HepG2 (cell line): ENCODE results near the gene XKR7. TPM values are rescaled to one million over a fixed set of nuclear protein-coding genes. Genes with fewer than 3 reads are reported as not detected.
A peak's percentile ranks its signal among the peaks of the same experiment; 100 is the strongest.
"Not testable (repeated sequence)": the region's sequence is repeated elsewhere in the genome, so short reads cannot be mapped to it uniquely, and the experiment has no call there.

ENCODE experiments used
- ATAC-seq: fragments of 200-7000 bp; cut with Tn5 transposase; 3 replicates; pipeline ENCODE4 v1.9.1; 2020; ENCODE audit warnings: mild to moderate bottlenecking, moderate library complexity
- BruUV-seq: library from RNA; stranded (reverse); fragments of 400-500 nt; replicated peaks from 2 replicates; lab custom pipeline; 2021; lab: Mats Ljungman, UMichigan
- CTCF ChIA-PET: fragments of 300-600 bp; formaldehyde crosslinking; extraction: SDS; loops from one replicate; lab custom pipeline; 2021; ENCODE audit warnings: low total read pairs, inconsistent platforms, low intra/inter-chr PET ratio; lab: Yijun Ruan, JAX
- POLR2A ChIA-PET: fragments of 350-600 bp; sonication (Branson Sonifier 250); formaldehyde crosslinking; loops from one replicate; lab custom pipeline; 2020; ENCODE audit warnings: antibody characterized with exemption, inconsistent platforms; lab: Yijun Ruan, JAX
- DNase-seq: peaks from one replicate; pipeline ENCODE4 v3.0.0-alpha.2; 2015; ENCODE audit warnings: low spot score
- FAIRE-seq: peaks from 3 replicates; lab custom pipeline; 2011; peaks lifted over from hg19 to GRCh38; lab: Jason Lieb, UNC
- H2AFZ ChIP-seq: one replicate; pipeline ENCODE4 v1.6.1; 2011; ENCODE audit warnings: low read length, inconsistent platforms
- H3K27ac ChIP-seq: fragments of 300-600 bp; 3 replicates; pipeline ENCODE4 v1.8.0; 2011; ENCODE audit warnings: mixed run types, mild to moderate bottlenecking, mixed read lengths, low read length, inconsistent platforms; ENCODE audit not compliant: insufficient read depth; ENCODE audit errors: extremely low read length
- H3K27me3 ChIP-seq, 2 experiments: fragments of 200-600 bp in 1 of 2; 2 replicates in 1 of 2; 3 replicates in 1 of 2; pipeline versions ENCODE4 v1.6.0 to v1.8.0; 2011; ENCODE audit warnings: low read length in 2 of 2, mild to moderate bottlenecking in 2 of 2, moderate library complexity in 2 of 2, inconsistent platforms in 1 of 2; ENCODE audit not compliant: insufficient read depth in 2 of 2, control insufficient read depth in 1 of 2
- H3K36me3 ChIP-seq, 2 experiments: fragments of 200-600 bp in 1 of 2; replicated peaks in 1 of 2; 2 replicates in 1 of 2; 3 replicates in 1 of 2; pipeline versions ENCODE4 v1.5.1 to v1.8.0; 2011; ENCODE audit warnings: low read length in 2 of 2, inconsistent platforms in 1 of 2; ENCODE audit not compliant: insufficient read depth in 2 of 2, control insufficient read depth in 1 of 2
- H3K4me1 ChIP-seq: 2 replicates; pipeline ENCODE4 v1.5.1; 2012; ENCODE audit warnings: low read length, inconsistent platforms; ENCODE audit not compliant: insufficient read depth
- H3K4me2 ChIP-seq: 2 replicates; pipeline ENCODE4 v1.6.0; 2011; ENCODE audit warnings: low read depth, low read length, inconsistent platforms
- H3K4me3 ChIP-seq, 3 experiments: fragments of 200-600 bp in 1 of 3; sonication (generic), shearing (Covaris generic) in 1 of 3; replicated peaks in 1 of 3; 2 replicates each; pipeline ENCODE4 v1.5.1; 2011 to 2016; ENCODE audit warnings: low read length in 3 of 3, inconsistent platforms in 2 of 3, low read depth in 2 of 3, mild to moderate bottlenecking in 2 of 3, control low read depth in 1 of 3, mixed read lengths in 1 of 3; ENCODE audit not compliant: insufficient read depth in 1 of 3
- H3K79me2 ChIP-seq: one replicate; pipeline ENCODE4 v1.6.1; 2011; ENCODE audit warnings: low read length, inconsistent platforms; ENCODE audit not compliant: insufficient read depth
- H3K9ac ChIP-seq: 2 replicates; pipeline ENCODE4 v1.6.0; 2011; ENCODE audit warnings: mild to moderate bottlenecking, low read depth, low read length, inconsistent platforms; ENCODE audit not compliant: insufficient read depth
- H3K9me3 ChIP-seq: 2 replicates; pipeline ENCODE4 v1.5.1; 2012; ENCODE audit warnings: mild to moderate bottlenecking, low read length
- H4K20me1 ChIP-seq: 2 replicates; pipeline ENCODE4 v1.6.0; 2011; ENCODE audit warnings: inconsistent platforms, mild to moderate bottlenecking, low read length, moderate library complexity; ENCODE audit not compliant: insufficient read depth
- ATF7 ChIP-seq, 2 experiments: fragments of 450-650 bp in 1 of 2; sonication (generic) in 1 of 2; formaldehyde crosslinking in 1 of 2; IDR thresholded peaks; 2 replicates each; pipeline versions ENCODE4 v1.4.0 to v1.6.1; 2016 to 2020; ENCODE audit warnings: antibody characterized with exemption in 1 of 2, mild to moderate bottlenecking in 1 of 2, missing genetic modification reagents in 1 of 2
- CEBPB ChIP-seq: IDR thresholded peaks from 2 replicates; pipeline ENCODE4 v1.6.1; 2011; ENCODE audit warnings: low read depth, low read length, improper control_type of control experiment, borderline replicate concordance
- MLLT10 ChIP-seq: sonication (generic); formaldehyde crosslinking; IDR thresholded peaks from 2 replicates; pipeline ENCODE4 v1.4.0; 2020; ENCODE audit warnings: missing genetic modification reagents
- NCOA5 ChIP-seq: sonication (generic); formaldehyde crosslinking; IDR thresholded peaks from 2 replicates; pipeline ENCODE4 v1.4.0; 2020; ENCODE audit warnings: missing genetic modification reagents
- SMC3 ChIP-seq: IDR thresholded peaks from 2 replicates; pipeline ENCODE4 v1.6.1; 2011; ENCODE audit warnings: low read length, improper control_type of control experiment
- ZBTB20 ChIP-seq: sonication (generic); formaldehyde crosslinking; IDR thresholded peaks from 2 replicates; pipeline ENCODE4 v1.8.1; 2023; ENCODE audit warnings: missing genetic modification reagents, low read depth, mild to moderate bottlenecking, borderline replicate concordance
- ZBTB21 ChIP-seq: sonication (generic); formaldehyde crosslinking; IDR thresholded peaks from 2 replicates; pipeline ENCODE4 v1.4.0; 2020; ENCODE audit warnings: missing genetic modification reagents
- ZNF333 ChIP-seq: sonication (generic); formaldehyde crosslinking; IDR thresholded peaks from 2 replicates; pipeline ENCODE4 v1.4.0; 2020; ENCODE audit warnings: mild to moderate bottlenecking, missing genetic modification reagents, borderline replicate concordance
- ZNF839 ChIP-seq: sonication (generic); formaldehyde crosslinking; IDR thresholded peaks from 2 replicates; pipeline ENCODE4 v1.4.0; 2020; ENCODE audit warnings: missing genetic modification reagents, mild to moderate bottlenecking, borderline replicate concordance
- WGBS: methylation state at CpG from one replicate; pipeline ENCODE4 v1.1.6; 2017; ENCODE audit warnings: low lambda C conversion rate; 5-methylcytosine and 5-hydroxymethylcytosine counted together
- in situ Hi-C: cut with HindIII; loops from 2 replicates; pipeline ENCODE4 v1.10.0; 2017; ENCODE audit warnings: low pct_unique_long_range_greater_than_20kb; ENCODE audit not compliant: extremely low pct_ligation_motif_present
- intact Hi-C: fragments of 100-400 bp; cut with micrococcal nuclease; formaldehyde crosslinking; loops from one replicate; pipeline ENCODE4 v1.10.0; 2022; ENCODE audit not compliant: unreplicated experiment
- polyA plus RNA-seq, 8 experiments: library from polyadenylated mRNA; depleted of rRNA in 3 of 8; stranded (reverse) in 7 of 8; unstranded in 1 of 8; fragments of >200 nt; fragmentation: Illumina TruSeq in 4 of 8; extraction: Trizol in 4 of 8; gene quantifications; 2 replicates each; pipeline versions ENCODE4 v1.2.1 to v1.2.3, GENCODE V29; 2011 to 2016; ENCODE audit warnings: low read depth in 4 of 8, missing spikeins in 1 of 8, mixed read lengths in 1 of 8; ENCODE audit not compliant: insufficient read depth in 1 of 8
- total RNA-seq, 5 experiments: library from RNA; depleted of rRNA; stranded (reverse); fragments of >200 nt; fragmentation: Illumina TruSeq; extraction: Trizol; gene quantifications; 2 replicates each; pipeline ENCODE4 v1.2.3, GENCODE V29; 2016; ENCODE audit warnings: low read depth in 1 of 5
- TF ChIP-seq, protein P1 (sequence below): sonication (generic); formaldehyde crosslinking; IDR thresholded peaks from 2 replicates; pipeline ENCODE4 v1.5.0; 2020; ENCODE audit warnings: missing genetic modification reagents, mild to moderate bottlenecking, borderline replicate concordance
- TF ChIP-seq, protein P2 (sequence below), 2 experiments: fragments of 450-650 bp in 1 of 2; sonication (generic) in 1 of 2; formaldehyde crosslinking; IDR thresholded peaks; 2 replicates each; pipeline versions ENCODE4 v1.5.0 to v1.8.0; 2020 to 2022; ENCODE audit warnings: mild to moderate bottlenecking in 1 of 2, missing genetic modification reagents in 1 of 2
- TF ChIP-seq, protein P3 (sequence below): sonication (generic); formaldehyde crosslinking; IDR thresholded peaks from 2 replicates; pipeline ENCODE4 v1.9.0; 2022; ENCODE audit warnings: low read depth, missing genetic modification reagents

The XKR7 gene
- total and polyA plus RNA-seq, 2 of the 13 experiments (the other 11 are each of a cell fraction or from before 2014, with no cell fraction given): not detected

GRCh38 chr20:32033721-32034120 lies 65.8 kb downstream of the XKR7 start:
- H3K9me3 ChIP-seq; FAIRE-seq; H2AFZ ChIP-seq; POLR2A ChIA-PET; H3K79me2 ChIP-seq; H4K20me1 ChIP-seq; BruUV-seq; ATAC-seq; H3K27ac ChIP-seq; H3K4me3 ChIP-seq; H3K4me2 ChIP-seq; H3K36me3 ChIP-seq; H3K9ac ChIP-seq; DNase-seq; CTCF ChIA-PET; TF ChIP-seq ATF7 (CRISPR knock-in tag; IDR thresholded peaks at IDR 0.05): not testable (repeated sequence)
- WGBS: 8% methylated on average over 3 of the region's 3 CpGs
- Histone ChIP-seq H3K4me1 (peaks cover 13% of the 10 kb centered on the region), H3K27me3 (peaks cover 1 to 41% of the 10 kb centered on the region in 2 experiments; a peak in 4 of 5 replicates)
- TF ChIP-seq CEBPB (peak; percentile 37; the same call in 1 of the 2 replicates), ATF7 (IDR thresholded peaks at IDR 0.05) (peak; percentile 51; the same call in 1 of the 2 replicates)
- intact Hi-C loops (loop anchor here (5.0 kb wide), 2 partner anchors 59 to 81 kb away; partner anchors contain the start of gene PDRG1), in situ Hi-C loops (loop anchor here (5.0 kb wide), 1 partner anchor 211 kb away; no protein-coding TSS in a partner anchor)

GRCh38 chr20:32034581-32035425 lies 66.9 kb downstream of the XKR7 start:
- Histone ChIP-seq H3K9ac (no peak overlapping the region), H3K4me2 (no peak overlapping the region), H3K36me3 (no peaks in the 10 kb centered on the region), H2AFZ (no peak overlapping the region), H3K4me1 (peaks cover 2% of the 10 kb centered on the region; the same call in 1 of the 2 replicates), H3K79me2 (no peaks in the 10 kb centered on the region), H3K9me3 (no peaks in the 10 kb centered on the region), H3K27ac (no peak overlapping the region), H3K27me3 (peaks cover 1 to 42% of the 10 kb centered on the region in 2 experiments; a peak in 4 of 5 replicates), H3K4me3 (no peak overlapping the region), H4K20me1 (no peaks in the 10 kb centered on the region)
- in situ Hi-C loops (loop anchor here (5.0 kb wide), 1 partner anchor 213 kb away; no protein-coding TSS in a partner anchor), intact Hi-C loops (loop anchor here (5.0 kb wide), 2 partner anchors 57 to 83 kb away; partner anchors contain the start of gene PDRG1)
- no peak for DNase-seq
- no peak for ATAC-seq
- ChIA-PET CTCF (no interaction called here), POLR2A (no interaction called here)
- WGBS: 6% methylated on average over 9 of the region's 9 CpGs
- no TSS peak for BruUV-seq
- FAIRE-seq: no peak
- TF ChIP-seq ZBTB20 (CRISPR knock-in tag) (no peak), NCOA5 (CRISPR knock-in tag) (no peak), MLLT10 (CRISPR knock-in tag) (no peak), SMC3 (peak; percentile 13; the same call in 1 of the 2 replicates), ZNF333 (CRISPR knock-in tag) (no peak), ZBTB21 (CRISPR knock-in tag) (no peak), ZNF839 (no peak)
- TF ChIP-seq, protein P1, sequence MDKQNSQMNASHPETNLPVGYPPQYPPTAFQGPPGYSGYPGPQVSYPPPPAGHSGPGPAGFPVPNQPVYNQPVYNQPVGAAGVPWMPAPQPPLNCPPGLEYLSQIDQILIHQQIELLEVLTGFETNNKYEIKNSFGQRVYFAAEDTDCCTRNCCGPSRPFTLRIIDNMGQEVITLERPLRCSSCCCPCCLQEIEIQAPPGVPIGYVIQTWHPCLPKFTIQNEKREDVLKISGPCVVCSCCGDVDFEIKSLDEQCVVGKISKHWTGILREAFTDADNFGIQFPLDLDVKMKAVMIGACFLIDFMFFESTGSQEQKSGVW (CRISPR knock-in tag): no peak
- TF ChIP-seq, protein P2, sequence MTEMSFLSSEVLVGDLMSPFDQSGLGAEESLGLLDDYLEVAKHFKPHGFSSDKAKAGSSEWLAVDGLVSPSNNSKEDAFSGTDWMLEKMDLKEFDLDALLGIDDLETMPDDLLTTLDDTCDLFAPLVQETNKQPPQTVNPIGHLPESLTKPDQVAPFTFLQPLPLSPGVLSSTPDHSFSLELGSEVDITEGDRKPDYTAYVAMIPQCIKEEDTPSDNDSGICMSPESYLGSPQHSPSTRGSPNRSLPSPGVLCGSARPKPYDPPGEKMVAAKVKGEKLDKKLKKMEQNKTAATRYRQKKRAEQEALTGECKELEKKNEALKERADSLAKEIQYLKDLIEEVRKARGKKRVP (CRISPR knock-in tag; IDR thresholded peaks at IDR 0.05): no peak
- TF ChIP-seq, protein P3, sequence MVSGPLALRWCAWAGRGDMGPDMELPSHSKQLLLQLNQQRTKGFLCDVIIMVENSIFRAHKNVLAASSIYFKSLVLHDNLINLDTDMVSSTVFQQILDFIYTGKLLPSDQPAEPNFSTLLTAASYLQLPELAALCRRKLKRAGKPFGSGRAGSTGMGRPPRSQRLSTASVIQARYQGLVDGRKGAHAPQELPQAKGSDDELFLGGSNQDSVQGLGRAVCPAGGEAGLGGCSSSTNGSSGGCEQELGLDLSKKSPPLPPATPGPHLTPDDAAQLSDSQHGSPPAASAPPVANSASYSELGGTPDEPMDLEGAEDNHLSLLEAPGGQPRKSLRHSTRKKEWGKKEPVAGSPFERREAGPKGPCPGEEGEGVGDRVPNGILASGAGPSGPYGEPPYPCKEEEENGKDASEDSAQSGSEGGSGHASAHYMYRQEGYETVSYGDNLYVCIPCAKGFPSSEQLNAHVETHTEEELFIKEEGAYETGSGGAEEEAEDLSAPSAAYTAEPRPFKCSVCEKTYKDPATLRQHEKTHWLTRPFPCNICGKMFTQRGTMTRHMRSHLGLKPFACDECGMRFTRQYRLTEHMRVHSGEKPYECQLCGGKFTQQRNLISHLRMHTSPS (CRISPR knock-in tag): 0 out of 2 replicates have a peak, but pooled peaks have one; percentile 20
